Measurements from ENCODE around the gene RPS6KB2. TPM values are rescaled to one million over a fixed set of nuclear protein-coding genes. Genes with fewer than 3 reads are reported as not detected.

The RPS6KB2 gene
- total and polyA plus RNA-seq, 5 donors: 29.0 to 39.6 (median 29.6) TPM

DNA sequence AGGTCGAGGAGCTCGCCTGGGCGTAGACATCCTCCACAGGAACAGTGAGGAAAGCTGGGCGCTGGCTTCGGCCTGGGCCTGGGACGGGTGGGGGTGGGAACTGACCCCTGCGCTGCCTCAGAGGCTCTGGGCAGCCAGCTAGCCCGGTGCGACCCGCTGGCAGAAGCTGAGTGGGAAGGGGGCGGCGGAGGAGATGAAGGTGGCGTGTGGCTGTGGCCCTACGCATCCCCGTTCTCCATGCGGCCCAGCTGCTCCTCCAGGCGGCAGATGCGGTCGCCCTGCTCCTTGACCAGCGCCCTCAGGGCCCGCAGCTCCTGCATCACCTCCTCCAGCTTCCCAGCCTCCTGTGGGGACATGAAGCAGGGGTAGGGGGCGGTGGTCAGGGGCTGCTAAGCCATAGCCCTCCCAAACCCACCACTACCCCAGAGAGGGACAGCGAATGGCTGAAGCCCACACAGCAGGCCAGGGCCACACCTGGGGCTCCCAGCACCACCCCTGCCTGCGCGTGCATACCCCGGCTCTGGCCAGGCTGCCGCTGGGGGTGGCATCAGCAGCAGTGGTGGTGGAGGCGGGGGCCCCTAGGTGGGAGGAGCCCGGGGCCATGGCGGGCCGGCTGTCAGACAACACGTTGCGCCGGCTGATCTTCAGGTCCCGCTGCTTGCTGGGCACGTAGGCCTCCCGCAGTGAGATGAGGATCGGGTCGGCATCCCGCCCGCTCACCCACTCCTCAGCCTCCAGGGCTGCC, 10.0 kb downstream of the RPS6KB2 start:
- Histone ChIP-seq H3K9me3 (ENCODE audit: control insufficient read depth, low read length) (no peaks in the 10 kb centered on the region), H3K27me3 (ENCODE audit: control insufficient read depth, insufficient read depth) (no peaks in the 10 kb centered on the region), H3K4me1 (ENCODE audit: control insufficient read depth, insufficient read depth, low read length) (no peaks in the 10 kb centered on the region), H3K27ac (ENCODE audit: low read length) (no peak overlapping the region), H3K4me3 (ENCODE audit: low read length) (no peak overlapping the region)
- ATAC-seq: no peak
- DNase-seq: peak in 2 of 3 donors; percentile 69 to 78
- 78% methylated on average over 41 of the region's 41 CpGs for WGBS
- intact Hi-C loops (cut with DNase I): no loop called here

DNA sequence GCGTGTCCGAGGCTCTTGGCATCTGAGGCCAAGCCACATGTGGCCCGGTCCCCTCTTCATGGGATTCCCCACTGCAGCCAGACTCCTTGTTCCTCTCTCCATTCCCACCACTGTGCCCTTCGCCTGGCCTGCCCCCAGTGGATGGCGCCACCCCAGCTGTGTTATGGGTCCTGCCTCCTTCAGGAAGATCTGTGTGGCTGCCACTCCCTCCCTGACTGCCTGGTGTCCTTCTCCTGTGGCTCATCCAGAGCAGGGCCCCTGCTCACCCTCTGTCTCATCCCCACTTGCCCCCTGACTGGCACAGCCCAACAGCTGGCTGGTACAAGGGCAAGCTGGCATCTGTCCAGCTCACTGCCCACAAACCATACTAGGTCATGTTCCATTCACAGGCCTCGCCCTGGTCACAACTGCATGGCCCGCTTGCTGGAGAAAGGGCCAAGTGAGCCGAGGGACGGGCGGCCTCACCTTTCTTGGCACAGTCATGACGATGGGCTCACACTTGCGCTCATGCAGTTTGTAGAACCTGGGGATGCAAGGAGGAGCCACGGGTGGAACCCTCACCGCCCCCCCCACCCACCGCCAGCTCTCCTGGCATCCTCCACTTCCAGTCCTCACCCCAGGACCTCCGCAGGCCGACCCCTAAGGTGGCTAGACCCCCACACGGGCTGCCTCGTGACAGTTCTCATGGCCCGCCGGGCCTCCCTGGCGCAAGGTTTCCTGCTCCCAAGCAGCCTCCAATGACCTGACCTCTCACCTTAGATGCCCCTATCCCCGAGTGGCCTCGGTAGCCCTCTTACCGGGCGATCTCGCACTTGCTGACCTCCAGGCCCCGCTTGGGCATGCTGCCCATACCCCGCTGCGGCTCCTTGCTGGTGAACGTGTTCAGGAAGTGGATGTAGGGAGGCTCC, 11.3 kb downstream of the RPS6KB2 start:
- Histone ChIP-seq H3K27me3 (ENCODE audit: control insufficient read depth, insufficient read depth) (no peaks in the 10 kb centered on the region), H3K4me3 (ENCODE audit: low read length) (no peak overlapping the region), H3K27ac (ENCODE audit: low read length) (peak overlapping the region; percentile 11), H3K4me1 (ENCODE audit: control insufficient read depth, insufficient read depth, low read length) (no peaks in the 10 kb centered on the region), H3K9me3 (ENCODE audit: control insufficient read depth, low read length) (no peaks in the 10 kb centered on the region)
- ATAC-seq (no peak), DNase-seq (peak in 2 of 3 donors; percentile 57 to 78)
- intact Hi-C loops (cut with DNase I): no loop called here
- 67% methylated on average over 31 of the region's 31 CpGs for WGBS

- no peak overlapping the region for H3K4me3 ChIP-seq (ENCODE audit: low read length)
- no peak overlapping the region for H3K27ac ChIP-seq (ENCODE audit: low read length)
- no peaks in the 10 kb centered on the region for H3K27me3 ChIP-seq (ENCODE audit: control insufficient read depth, insufficient read depth)
- no peaks in the 10 kb centered on the region for H3K4me1 ChIP-seq (ENCODE audit: control insufficient read depth, insufficient read depth, low read length)
- WGBS: 68% methylated on average over 17 of the region's 17 CpGs
- DNase-seq (peak in 1 of 3 donors; percentile 54), ATAC-seq (no peak)
- intact Hi-C loops (cut with DNase I): no loop called here
- no peaks in the 10 kb centered on the region for H3K9me3 ChIP-seq (ENCODE audit: control insufficient read depth, low read length)
These were observed 12.2 kb downstream of the RPS6KB2 start for GRCh38 chr11:67440229-67441097.

- intact Hi-C loops (cut with DNase I): no loop called here
- H3K9me3 ChIP-seq (ENCODE audit: control insufficient read depth, low read length): no peaks in the 10 kb centered on the region
- DNase-seq: peak in 1 of 3 donors; percentile 55
- 90% methylated on average over 21 of the region's 21 CpGs for WGBS
- H3K4me1 ChIP-seq (ENCODE audit: control insufficient read depth, insufficient read depth, low read length): no peaks in the 10 kb centered on the region
- no peaks in the 10 kb centered on the region for H3K27me3 ChIP-seq (ENCODE audit: control insufficient read depth, insufficient read depth)
- H3K4me3 ChIP-seq (ENCODE audit: low read length): no peak overlapping the region
- ATAC-seq: no peak
- H3K27ac ChIP-seq (ENCODE audit: low read length): no peak overlapping the region
These were observed 12.8 kb downstream of the RPS6KB2 start for GRCh38 chr11:67441098-67441563.

GRCh38 chr11:67441731-67442351, 13.5 kb downstream of the RPS6KB2 start:
- Histone ChIP-seq H3K9me3 (ENCODE audit: control insufficient read depth, low read length) (no peaks in the 10 kb centered on the region), H3K27ac (ENCODE audit: low read length) (no peak overlapping the region), H3K4me1 (ENCODE audit: control insufficient read depth, insufficient read depth, low read length) (no peaks in the 10 kb centered on the region), H3K4me3 (ENCODE audit: low read length) (no peak overlapping the region), H3K27me3 (ENCODE audit: control insufficient read depth, insufficient read depth) (no peaks in the 10 kb centered on the region)
- WGBS: 87% methylated on average over 28 of the region's 28 CpGs
- DNase-seq (peak in 1 of 3 donors; percentile 73), ATAC-seq (no peak)
- intact Hi-C loops (cut with DNase I): no loop called here

- Histone ChIP-seq H3K4me1 (ENCODE audit: control insufficient read depth, insufficient read depth, low read length) (no peaks in the 10 kb centered on the region), H3K27ac (ENCODE audit: low read length) (peak overlapping the region; percentile 71), H3K9me3 (ENCODE audit: control insufficient read depth, low read length) (no peaks in the 10 kb centered on the region), H3K27me3 (ENCODE audit: control insufficient read depth, insufficient read depth) (no peaks in the 10 kb centered on the region), H3K4me3 (ENCODE audit: low read length) (peak overlapping the region; percentile 96)
- WGBS: 35% methylated on average over 45 of the region's 45 CpGs
- peak in 1 of 3 donors; percentile 60 for DNase-seq
- ATAC-seq: peak; percentile 1
- intact Hi-C loops (cut with DNase I): no loop called here
These were observed 14.5 kb downstream of the RPS6KB2 start for GRCh38 chr11:67442504-67443404.

- 82% methylated on average over 5 of the region's 5 CpGs for WGBS
- ATAC-seq: no peak
These were observed 17.2 kb downstream of the RPS6KB2 start for GRCh38 chr11:67445515-67445914.

GRCh38 chr11:67448220-67448609, 19.9 kb downstream of the RPS6KB2 start:
- intact Hi-C loops (cut with DNase I): no loop called here
- 94% methylated on average over 7 of the region's 7 CpGs for WGBS
- Histone ChIP-seq H3K4me1 (ENCODE audit: control insufficient read depth, insufficient read depth, low read length) (no peaks in the 10 kb centered on the region), H3K9me3 (ENCODE audit: control insufficient read depth, low read length) (no peaks in the 10 kb centered on the region), H3K4me3 (ENCODE audit: low read length) (no peak overlapping the region), H3K27me3 (ENCODE audit: control insufficient read depth, insufficient read depth) (no peaks in the 10 kb centered on the region), H3K27ac (ENCODE audit: low read length) (no peak overlapping the region)
- no peak for ATAC-seq
- no peak for DNase-seq

More at GRCh38 chr11:67445515-67445914, 17.2 kb downstream of the RPS6KB2 start:
- no peak for DNase-seq
- H3K4me3 ChIP-seq (ENCODE audit: low read length): no peak overlapping the region
- intact Hi-C loops (cut with DNase I): no loop called here
- no peak overlapping the region for H3K27ac ChIP-seq (ENCODE audit: low read length)
- no peaks in the 10 kb centered on the region for H3K27me3 ChIP-seq (ENCODE audit: control insufficient read depth, insufficient read depth)
- H3K9me3 ChIP-seq (ENCODE audit: control insufficient read depth, low read length): no peaks in the 10 kb centered on the region
- H3K4me1 ChIP-seq (ENCODE audit: control insufficient read depth, insufficient read depth, low read length): no peaks in the 10 kb centered on the region

DNA sequence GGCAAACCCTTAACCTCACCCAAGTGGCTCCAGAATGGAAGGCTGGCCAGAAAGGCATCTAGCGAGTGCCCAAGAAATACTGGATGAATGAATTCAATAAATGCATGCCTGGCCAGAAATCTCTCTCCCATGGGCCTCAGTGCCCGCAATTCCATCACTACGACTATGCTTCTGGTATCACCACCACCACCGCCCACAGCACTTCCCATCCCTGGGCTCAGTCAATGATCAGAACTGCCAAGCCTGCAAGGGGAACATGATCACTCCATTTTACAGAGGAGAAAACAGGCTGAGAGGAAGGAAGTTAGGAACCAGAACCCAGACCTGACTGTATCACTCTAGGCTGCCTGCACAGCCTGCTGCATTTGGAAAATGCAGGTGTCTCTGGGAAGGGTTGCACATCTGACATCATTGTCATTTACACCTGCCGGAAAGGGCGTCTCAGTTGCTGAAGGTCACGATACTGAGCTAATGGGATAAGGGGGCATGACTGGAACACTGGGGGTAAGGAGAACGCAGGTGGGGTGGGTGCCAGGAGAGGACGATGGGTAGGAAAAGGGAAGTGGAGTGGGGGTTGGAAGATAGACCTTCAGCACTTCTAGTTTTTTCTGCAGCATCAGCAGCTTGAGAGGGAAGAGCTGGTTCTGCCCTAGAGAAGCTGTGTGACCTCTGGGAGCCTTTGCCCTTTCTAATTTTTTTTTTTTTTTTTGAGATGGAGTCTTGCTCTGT, 21.0 kb downstream of the RPS6KB2 start:
- Histone ChIP-seq H3K4me3 (ENCODE audit: low read length) (no peak overlapping the region), H3K27ac (ENCODE audit: low read length) (no peak overlapping the region), H3K4me1 (ENCODE audit: control insufficient read depth, insufficient read depth, low read length) (no peaks in the 10 kb centered on the region), H3K27me3 (ENCODE audit: control insufficient read depth, insufficient read depth) (no peaks in the 10 kb centered on the region), H3K9me3 (ENCODE audit: control insufficient read depth, low read length) (no peaks in the 10 kb centered on the region)
- intact Hi-C loops (cut with DNase I): no loop called here
- DNase-seq (peak in 2 of 3 donors; percentile 16 to 33), ATAC-seq (no peak)
- 69% methylated on average over 9 of the region's 9 CpGs for WGBS

Data from right cardiac atrium (tissue), 5 donors.